Esophagus muscularis mucosa (tissue), 4 donors: ENCODE results near the gene CFAP141.

Experiments used
- EP300 ChIP-seq: sonication (generic); formaldehyde crosslinking; IDR thresholded peaks from one replicate; pipeline ENCODE4 v1.6.1; 2017; ENCODE audit warnings: antibody characterized with exemption
- POLR2A ChIP-seq: fragments of 450-650 bp; IDR thresholded peaks from one replicate; pipeline ENCODE4 v1.6.1; 2017; ENCODE audit warnings: antibody characterized with exemption, moderate library complexity, mild to moderate bottlenecking, low read depth
- TF ChIP-seq, protein P1 (sequence below), 3 experiments: fragments of 200-600 bp in 2 of 3; fragments of 450-650 bp in 1 of 3; sonication (generic) in 2 of 3; IDR thresholded peaks; one replicate each; pipeline ENCODE4 v1.5.1; 2017 to 2019; ENCODE audit warnings: antibody characterized with exemption in 3 of 3, mild to moderate bottlenecking in 2 of 3, moderate library complexity in 1 of 3

DNA sequence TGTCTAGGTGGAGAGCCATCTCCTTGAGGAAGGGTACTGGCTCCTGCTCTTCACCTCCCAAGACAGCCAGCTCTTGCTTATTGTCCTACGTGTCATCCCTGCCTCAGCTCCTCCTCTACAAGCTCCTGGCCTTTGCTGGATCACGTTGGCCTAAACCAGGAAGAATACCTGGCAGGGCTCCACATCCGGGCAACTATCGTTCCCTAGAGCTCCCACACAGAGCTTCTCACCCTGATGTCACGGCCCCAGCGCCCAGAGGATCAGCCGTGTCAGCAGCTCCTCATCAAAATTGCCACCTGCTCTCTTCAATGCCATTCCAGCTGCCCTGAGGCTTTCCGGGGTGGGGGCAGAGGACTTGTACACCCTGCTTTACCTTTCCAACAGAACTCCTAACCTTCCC, 12.3 kb downstream of the CFAP141 start:
- TF ChIP-seq, protein P1, sequence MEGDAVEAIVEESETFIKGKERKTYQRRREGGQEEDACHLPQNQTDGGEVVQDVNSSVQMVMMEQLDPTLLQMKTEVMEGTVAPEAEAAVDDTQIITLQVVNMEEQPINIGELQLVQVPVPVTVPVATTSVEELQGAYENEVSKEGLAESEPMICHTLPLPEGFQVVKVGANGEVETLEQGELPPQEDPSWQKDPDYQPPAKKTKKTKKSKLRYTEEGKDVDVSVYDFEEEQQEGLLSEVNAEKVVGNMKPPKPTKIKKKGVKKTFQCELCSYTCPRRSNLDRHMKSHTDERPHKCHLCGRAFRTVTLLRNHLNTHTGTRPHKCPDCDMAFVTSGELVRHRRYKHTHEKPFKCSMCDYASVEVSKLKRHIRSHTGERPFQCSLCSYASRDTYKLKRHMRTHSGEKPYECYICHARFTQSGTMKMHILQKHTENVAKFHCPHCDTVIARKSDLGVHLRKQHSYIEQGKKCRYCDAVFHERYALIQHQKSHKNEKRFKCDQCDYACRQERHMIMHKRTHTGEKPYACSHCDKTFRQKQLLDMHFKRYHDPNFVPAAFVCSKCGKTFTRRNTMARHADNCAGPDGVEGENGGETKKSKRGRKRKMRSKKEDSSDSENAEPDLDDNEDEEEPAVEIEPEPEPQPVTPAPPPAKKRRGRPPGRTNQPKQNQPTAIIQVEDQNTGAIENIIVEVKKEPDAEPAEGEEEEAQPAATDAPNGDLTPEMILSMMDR (IDR thresholded peaks at IDR 0.05): no peak
- TF ChIP-seq POLR2A (no peak), EP300 (no peak)
